ENCODE measurements around the gene SLC25A20. TPM values are rescaled to one million over a fixed set of nuclear protein-coding genes. Genes with fewer than 3 reads are reported as not detected.

SLC25A20 gene
- total and polyA plus RNA-seq, 2 of the 4 experiments (the other 2 are of a cell fraction), result 23.8 to 27.1 TPM

GRCh38 chr3:48848816-48849515, 49.7 kb downstream of the SLC25A20 start:
- Histone ChIP-seq H4K91ac (ENCODE audit: insufficient read depth, low read depth, low read length) (no peak overlapping the region), H3K79me1 (ENCODE audit: low read depth in 1 of 2, low read length in 2 of 2) (peaks cover 3 to 30% of the 10 kb centered on the region in 2 experiments; a peak in 3 of 4 replicates), H4K5ac (ENCODE audit: low read depth, low read length) (no peak overlapping the region), H3K4ac (ENCODE audit: low read depth, low read length) (no peak overlapping the region), H2BK15ac (ENCODE audit: low read depth, low read length) (no peak overlapping the region), H3K23ac (ENCODE audit: low read depth, low read length) (no peak overlapping the region), H3K4me2 (ENCODE audit: low read depth, low read length) (no peak overlapping the region), H2AK9ac (replicated peaks; ENCODE audit: low read depth, low read length, poor library complexity) (no peak overlapping the region), H2BK120ac (ENCODE audit: low read depth, low read length) (no peak overlapping the region), H4K20me1 (ENCODE audit: insufficient read depth, low read length) (peaks cover 13% of the 10 kb centered on the region; the same call in 1 of the 2 replicates), H2AK5ac (ENCODE audit: low read depth, low read length) (no peak overlapping the region), H3K4me3 (ENCODE audit: insufficient read depth, low read depth, low read length) (no peak overlapping the region), H3K9me1 (ENCODE audit: insufficient read depth, low read length) (peaks cover 16% of the 10 kb centered on the region), H2BK20ac (ENCODE audit: low read depth, low read length) (no peak overlapping the region), H3K9ac (ENCODE audit: low read depth, low read length) (no peak overlapping the region), H3K27ac (ENCODE audit: insufficient read depth, low read length) (no peak overlapping the region), H3K36me3 (ENCODE audit: control insufficient read depth, insufficient read depth, low read length) (no peaks in the 10 kb centered on the region), H2BK5ac (ENCODE audit: low read depth, low read length, poor library complexity, severe bottlenecking) (no peak overlapping the region), H3K4me1 (ENCODE audit: control insufficient read depth, insufficient read depth, low read length) (peaks cover 5% of the 10 kb centered on the region), H3K27me3 (ENCODE audit: control insufficient read depth, insufficient read depth, low read length) (no peaks in the 10 kb centered on the region), H3K18ac (ENCODE audit: low read depth, low read length) (no peak overlapping the region), H2AFZ (replicated peaks; ENCODE audit: low read length, poor library complexity) (no peak overlapping the region), H3K14ac (replicated peaks; ENCODE audit: low read depth, low read length) (no peak overlapping the region), H3K9me3 (ENCODE audit: control insufficient read depth, insufficient read depth, low read length) (no peaks in the 10 kb centered on the region), H4K8ac (ENCODE audit: low read depth in 2 of 2, low read length in 2 of 2) (no peak overlapping the region), H3K56ac (ENCODE audit: extremely low read depth, insufficient read depth, low read length) (no peak overlapping the region)
- BruUV-seq (replicated peaks), result no TSS peak
- in situ Hi-C loops (cut with MboI; ENCODE audit: low sequenced_read_pairs), result no loop called here
- POLR2A ChIA-PET (ENCODE audit: unreplicated experiment), result no interaction called here
- no peak for ATAC-seq (ENCODE audit: low read depth)
- dilution Hi-C loops (cut with HindIII; ENCODE audit: low sequenced_read_pairs, unreplicated experiment), result no loop called here
- no CpG with 5 or more reads among the region's 8 CpGs for WGBS, 2 experiments (ENCODE audit: extremely low coverage in 2 of 2, insufficient read length in 1 of 2)
- intact Hi-C loops (cut with micrococcal nuclease), result loop anchor here (5.0 to 10.0 kb wide), 3 partner anchors 68 to 1256 kb away; partner anchors contain the start of genes ARIH2 and QRICH1
- no peak for DNase-seq
- CTCF ChIA-PET, result no interaction called here
- TF ChIP-seq USF2 (IDR thresholded peaks at IDR 0.05; ENCODE audit: low read depth, low read length) (no peak), CEBPB (IDR thresholded peaks at IDR 0.05; ENCODE audit: low read depth, low read length) (no peak), BHLHE40 (IDR thresholded peaks at IDR 0.05; ENCODE audit: low read depth, low read length) (no peak), ELK1 (IDR thresholded peaks at IDR 0.05; ENCODE audit: borderline replicate concordance, low read depth, low read length) (no peak), FOS (IDR thresholded peaks at IDR 0.05; ENCODE audit: low read depth, low read length) (no peak), POLR2A (IDR thresholded peaks at IDR 0.05; ENCODE audit: low read depth, low read length) (no peak), MXI1 (IDR thresholded peaks at IDR 0.05; ENCODE audit: borderline replicate concordance, low read depth, low read length) (no peak), MAFK (IDR thresholded peaks at IDR 0.05; ENCODE audit: low read depth, low read length) (no peak), CHD1 (IDR thresholded peaks at IDR 0.05; ENCODE audit: low read depth, low read length) (no peak), MAZ (IDR thresholded peaks at IDR 0.05; ENCODE audit: borderline replicate concordance, low read depth, low read length) (no peak), RFX5 (IDR thresholded peaks at IDR 0.05; ENCODE audit: low read depth, low read length) (no peak), RCOR1 (IDR thresholded peaks at IDR 0.05; ENCODE audit: insufficient replicate concordance, low read length) (no peak), RAD21 (IDR thresholded peaks at IDR 0.05; ENCODE audit: low read length) (no peak), CTCF (conservative IDR thresholded peaks at IDR 0.05; ENCODE audit: low read depth, low read length) (no peak), NFE2L2 (IDR thresholded peaks at IDR 0.05; ENCODE audit: low read depth, low read length) (no peak), SMC3 (IDR thresholded peaks at IDR 0.05; ENCODE audit: low read depth, low read length) (no peak)
